CD14-positive monocyte (primary cell): Measurements from ENCODE around the gene CORO1C. TPM values are rescaled to one million over a fixed set of nuclear protein-coding genes. Genes with fewer than 3 reads are reported as not detected.
"Not testable (repeated sequence)": the region's sequence is repeated elsewhere in the genome, so short reads cannot be mapped to it uniquely, and the experiment has no call there.

Source experiments
- DNase-seq, 3 donors: peaks; one replicate each; pipeline ENCODE4 v3.0.0-alpha.2; 2011 to 2022
- H2AFZ ChIP-seq: 2 replicates; pipeline ENCODE4 v1.6.0; 2012; ENCODE audit warnings: mild to moderate bottlenecking, low read depth, low read length, inconsistent platforms; ENCODE audit not compliant: insufficient read depth, poor library complexity, severe bottlenecking
- H3K27ac ChIP-seq, 2 donors: 1 replicate in 1 of 2; 2 replicates in 1 of 2; pipeline ENCODE4 v1.5.1; 2012 to 2013; ENCODE audit warnings: low read length in 2 of 2, control low read depth in 1 of 2, inconsistent platforms in 1 of 2, low read depth in 1 of 2, mild to moderate bottlenecking in 1 of 2
- H3K27me3 ChIP-seq, 2 donors: one replicate each; pipeline versions ENCODE4 v1.6.0 to v1.6.1; 2011 to 2013; ENCODE audit warnings: low read length in 2 of 2; ENCODE audit not compliant: control insufficient read depth in 2 of 2, insufficient read depth in 2 of 2
- H3K36me3 ChIP-seq, 2 donors: replicated peaks in 1 of 2; 1 replicate in 1 of 2; 2 replicates in 1 of 2; pipeline versions ENCODE4 v1.5.1 to v1.6.1; 2012 to 2013; ENCODE audit warnings: low read length in 2 of 2, control low read depth in 1 of 2, inconsistent platforms in 1 of 2, mild to moderate bottlenecking in 1 of 2; ENCODE audit not compliant: insufficient read depth in 2 of 2, control insufficient read depth in 1 of 2
- H3K4me1 ChIP-seq, 2 donors: 1 replicate in 1 of 2; 2 replicates in 1 of 2; pipeline versions ENCODE4 v1.5.1 to v1.6.1; 2012 to 2013; ENCODE audit warnings: low read length in 2 of 2, control low read depth in 1 of 2, inconsistent platforms in 1 of 2, mild to moderate bottlenecking in 1 of 2, moderate library complexity in 1 of 2; ENCODE audit not compliant: insufficient read depth in 2 of 2, control insufficient read depth in 1 of 2
- H3K4me2 ChIP-seq: replicated peaks from 2 replicates; pipeline ENCODE3; 2012; ENCODE audit warnings: low read length, moderate library complexity, mild to moderate bottlenecking; ENCODE audit not compliant: poor library complexity, severe bottlenecking; ENCODE audit errors: extremely low read depth
- H3K4me3 ChIP-seq, 3 experiments: fragments of 200-600 bp in 1 of 3; sonication (generic) in 1 of 3; replicated peaks in 1 of 3; 1 replicate in 2 of 3; 2 replicates in 1 of 3; pipeline ENCODE4 v1.5.1; 2011 to 2013; ENCODE audit warnings: low read length in 3 of 3, mild to moderate bottlenecking in 3 of 3, control low read depth in 2 of 3, low read depth in 2 of 3, inconsistent platforms in 1 of 3, moderate library complexity in 1 of 3
- H3K79me2 ChIP-seq: 2 replicates; pipeline ENCODE4 v1.6.0; 2012; ENCODE audit warnings: mild to moderate bottlenecking, control low read depth, inconsistent platforms, low read length, moderate library complexity; ENCODE audit not compliant: insufficient read depth
- H3K9ac ChIP-seq: 2 replicates; pipeline ENCODE4 v1.6.0; 2017; ENCODE audit warnings: low read length, mild to moderate bottlenecking; ENCODE audit not compliant: insufficient read depth, poor library complexity, severe bottlenecking
- H3K9me3 ChIP-seq, 2 donors: replicated peaks in 1 of 2; 1 replicate in 1 of 2; 2 replicates in 1 of 2; pipeline versions ENCODE4 v1.5.1 to v1.6.1; 2012 to 2013; ENCODE audit warnings: low read length in 2 of 2, control low read depth in 1 of 2; ENCODE audit not compliant: control insufficient read depth in 1 of 2, insufficient read depth in 1 of 2
- H4K20me1 ChIP-seq: 2 replicates; pipeline ENCODE4 v1.6.0; 2012; ENCODE audit warnings: mild to moderate bottlenecking, low read length, control low read depth, moderate library complexity; ENCODE audit not compliant: insufficient read depth
- H3K27ac Mint-ChIP-seq, 7 donors: one replicate each; pipeline ENCODE4 v1.8.0; 2020; ENCODE audit warnings: mild to moderate bottlenecking in 7 of 7, mixed read lengths in 7 of 7, moderate library complexity in 6 of 7, inconsistent platforms in 2 of 7
- H3K27me3 Mint-ChIP-seq, 3 donors: one replicate each; pipeline ENCODE4 v1.8.0; 2021 to 2022; ENCODE audit warnings: low read depth in 3 of 3, mild to moderate bottlenecking in 3 of 3, mixed read lengths in 3 of 3, moderate library complexity in 3 of 3, inconsistent platforms in 1 of 3
- H3K36me3 Mint-ChIP-seq, 2 donors: one replicate each; pipeline ENCODE4 v1.8.0; 2020; ENCODE audit warnings: mixed read lengths in 2 of 2, inconsistent platforms in 1 of 2, mild to moderate bottlenecking in 1 of 2
- H3K4me1 Mint-ChIP-seq: one replicate; pipeline ENCODE4 v1.8.0; 2020; ENCODE audit warnings: mild to moderate bottlenecking, mixed read lengths
- H3K4me3 Mint-ChIP-seq, 2 donors: one replicate each; pipeline ENCODE4 v1.8.0; 2020; ENCODE audit warnings: mild to moderate bottlenecking in 2 of 2, mixed read lengths in 2 of 2, moderate library complexity in 1 of 2
- H3K9me3 Mint-ChIP-seq, 7 donors: one replicate each; pipeline ENCODE4 v1.8.0; 2020 to 2022; ENCODE audit warnings: mixed read lengths in 7 of 7, mild to moderate bottlenecking in 6 of 7, moderate library complexity in 6 of 7, inconsistent platforms in 2 of 7
- CTCF ChIP-seq: fragments of 200-600 bp; IDR thresholded peaks from one replicate; pipeline ENCODE4 v1.8.0; 2022; ENCODE audit warnings: antibody characterized with exemption, mild to moderate bottlenecking
- WGBS: methylation state at CpG from one replicate; pipeline ENCODE4 v1.1.5; 2013; ENCODE audit warnings: missing lambda C conversion rate; ENCODE audit not compliant: insufficient coverage; 5-methylcytosine and 5-hydroxymethylcytosine counted together
- intact Hi-C, 2 donors: fragments of 100-400 bp; cut with micrococcal nuclease; formaldehyde crosslinking; loops; one replicate each; pipeline versions ENCODE4 v1.15.0 to v1.15.1; 2023
- polyA plus RNA-seq, 3 donors: library from polyadenylated mRNA; depleted of rRNA in 1 of 3; unstranded in 2 of 3; stranded (reverse) in 1 of 3; fragments of 300-500 nt in 2 of 3; fragments of >200 nt in 1 of 3; fragmentation: Illumina TruSeq in 2 of 3; gene quantifications; 1 replicate in 2 of 3; 2 replicates in 1 of 3; pipeline ENCODE4 v1.2.3, GENCODE V29; 2012 to 2021

CORO1C gene
- polyA plus RNA-seq, 3 donors: 77.5 to 285 (median 229) TPM

DNA sequence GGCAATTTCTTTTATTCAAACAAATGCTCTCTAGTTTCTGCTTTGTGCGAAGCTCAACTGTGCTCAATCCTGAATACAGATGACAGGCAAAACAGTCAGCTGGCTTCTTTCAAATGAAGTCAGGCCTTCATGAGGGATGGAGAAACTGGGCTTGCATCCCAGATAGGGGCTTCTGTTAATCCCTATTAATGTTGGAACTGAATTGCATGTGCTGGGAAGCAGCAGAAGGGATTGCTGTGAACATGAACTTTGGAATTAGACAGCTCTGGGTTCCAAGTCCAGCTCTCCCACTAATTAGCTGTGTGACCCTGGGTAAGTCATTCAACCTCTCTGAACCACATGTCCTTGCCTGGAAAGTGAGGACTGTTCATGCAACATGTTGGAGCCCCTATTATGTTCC, 21.1 kb upstream of the CORO1C start:
- Histone ChIP-seq H4K20me1 (no peaks in the 10 kb centered on the region), H3K36me3 (no peaks in the 10 kb centered on the region), H3K79me2 (no peaks in the 10 kb centered on the region), H3K27ac (no peak overlapping the region), H3K9ac (no peak overlapping the region), H3K4me3 (no peak overlapping the region), H2AFZ (no peak overlapping the region), H3K27me3 (no peaks in the 10 kb centered on the region), H3K9me3 (no peaks in the 10 kb centered on the region), H3K4me1 (no peaks in the 10 kb centered on the region), H3K4me2 (no peak overlapping the region)
- DNase-seq: no peak
- intact Hi-C loops: no loop called here
- Mint-ChIP-seq H3K4me3 (no peak overlapping the region), H3K27me3 (peaks cover 0 to 4% (median 0%) of the 10 kb centered on the region in 3 donors), H3K4me1 (no peaks in the 10 kb centered on the region), H3K36me3 (peaks cover 0 to 2% of the 10 kb centered on the region in 2 donors), H3K27ac (no peak overlapping the region), H3K9me3 (peaks cover 0 to 2% (median under 1%) of the 10 kb centered on the region in 7 donors)
- WGBS: 100% methylated on average over 1 of the region's 1 CpG
- no peak for TF ChIP-seq CTCF

GRCh38 chr12:108751821-108752220, 20.5 kb upstream of the CORO1C start:
- H3K79me2 ChIP-seq: no peaks in the 10 kb centered on the region
- H3K36me3 ChIP-seq: no peaks in the 10 kb centered on the region
- TF ChIP-seq CTCF: no peak
- Mint-ChIP-seq H3K4me1 (no peaks in the 10 kb centered on the region), H3K9me3 (peaks cover 0 to 5% (median 1%) of the 10 kb centered on the region in 7 donors), H3K36me3 (peaks cover 0 to 4% of the 10 kb centered on the region in 2 donors), H3K27ac (no peak overlapping the region), H3K4me3 (no peak overlapping the region), H3K27me3 (peaks cover 0 to 4% (median 0%) of the 10 kb centered on the region in 3 donors)
- no peak overlapping the region for H3K4me2 ChIP-seq
- H3K9me3 ChIP-seq: no peaks in the 10 kb centered on the region
- no CpG with 5 or more reads among the region's 4 CpGs for WGBS
- intact Hi-C loops: no loop called here
- no peaks in the 10 kb centered on the region for H4K20me1 ChIP-seq
- DNase-seq: no peak
- H2AFZ ChIP-seq: no peak overlapping the region
- no peaks in the 10 kb centered on the region for H3K27me3 ChIP-seq
- no peak overlapping the region for H3K4me3 ChIP-seq
- H3K4me1 ChIP-seq: peaks cover 0 to 3% of the 10 kb centered on the region in 2 donors
- no peak overlapping the region for H3K27ac ChIP-seq
- H3K9ac ChIP-seq: no peak overlapping the region

- H3K27ac Mint-ChIP-seq, H3K9me3 ChIP-seq, intact Hi-C loops, H3K4me2 ChIP-seq, H2AFZ ChIP-seq, H3K27ac ChIP-seq, H3K4me1 Mint-ChIP-seq, H3K27me3 Mint-ChIP-seq, H3K4me3 Mint-ChIP-seq, H3K4me3 ChIP-seq, DNase-seq, H3K79me2 ChIP-seq, H3K27me3 ChIP-seq, H3K36me3 Mint-ChIP-seq, H3K9ac ChIP-seq, H3K36me3 ChIP-seq, H4K20me1 ChIP-seq, H3K9me3 Mint-ChIP-seq: not testable (repeated sequence)
- peaks cover 4 to 10% of the 10 kb centered on the region in 2 donors for H3K4me1 ChIP-seq
- no CpG with 5 or more reads among the region's 4 CpGs for WGBS
Observed at GRCh38 chr12:108751003-108751402, 19.7 kb upstream of the CORO1C start.
